Measurements from ENCODE around the gene FANK1.

GRCh38 chr10:125992254-125992653 lies 95.9 kb downstream of the FANK1 start:
- TF ChIP-seq, protein P1, sequence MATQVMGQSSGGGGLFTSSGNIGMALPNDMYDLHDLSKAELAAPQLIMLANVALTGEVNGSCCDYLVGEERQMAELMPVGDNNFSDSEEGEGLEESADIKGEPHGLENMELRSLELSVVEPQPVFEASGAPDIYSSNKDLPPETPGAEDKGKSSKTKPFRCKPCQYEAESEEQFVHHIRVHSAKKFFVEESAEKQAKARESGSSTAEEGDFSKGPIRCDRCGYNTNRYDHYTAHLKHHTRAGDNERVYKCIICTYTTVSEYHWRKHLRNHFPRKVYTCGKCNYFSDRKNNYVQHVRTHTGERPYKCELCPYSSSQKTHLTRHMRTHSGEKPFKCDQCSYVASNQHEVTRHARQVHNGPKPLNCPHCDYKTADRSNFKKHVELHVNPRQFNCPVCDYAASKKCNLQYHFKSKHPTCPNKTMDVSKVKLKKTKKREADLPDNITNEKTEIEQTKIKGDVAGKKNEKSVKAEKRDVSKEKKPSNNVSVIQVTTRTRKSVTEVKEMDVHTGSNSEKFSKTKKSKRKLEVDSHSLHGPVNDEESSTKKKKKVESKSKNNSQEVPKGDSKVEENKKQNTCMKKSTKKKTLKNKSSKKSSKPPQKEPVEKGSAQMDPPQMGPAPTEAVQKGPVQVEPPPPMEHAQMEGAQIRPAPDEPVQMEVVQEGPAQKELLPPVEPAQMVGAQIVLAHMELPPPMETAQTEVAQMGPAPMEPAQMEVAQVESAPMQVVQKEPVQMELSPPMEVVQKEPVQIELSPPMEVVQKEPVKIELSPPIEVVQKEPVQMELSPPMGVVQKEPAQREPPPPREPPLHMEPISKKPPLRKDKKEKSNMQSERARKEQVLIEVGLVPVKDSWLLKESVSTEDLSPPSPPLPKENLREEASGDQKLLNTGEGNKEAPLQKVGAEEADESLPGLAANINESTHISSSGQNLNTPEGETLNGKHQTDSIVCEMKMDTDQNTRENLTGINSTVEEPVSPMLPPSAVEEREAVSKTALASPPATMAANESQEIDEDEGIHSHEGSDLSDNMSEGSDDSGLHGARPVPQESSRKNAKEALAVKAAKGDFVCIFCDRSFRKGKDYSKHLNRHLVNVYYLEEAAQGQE (IDR thresholded peaks at IDR 0.05; ENCODE audit: borderline replicate concordance), result no peak
- no peak for TF ChIP-seq CTCF (IDR thresholded peaks at IDR 0.05; ENCODE audit: poor library complexity, severe bottlenecking)
- TF ChIP-seq EZH2 (IDR thresholded peaks at IDR 0.05; ENCODE audit: borderline replicate concordance, insufficient read depth, low read length, poor library complexity, severe bottlenecking), result no peak
- TF ChIP-seq RAD21 (conservative IDR thresholded peaks at IDR 0.05), result no peak
- peak; percentile 15 for TF ChIP-seq POLR2AphosphoS5 (IDR thresholded peaks at IDR 0.05)

Measured in neural cell (in vitro differentiated cells).